Adrenal gland (tissue), 12 donors: ENCODE results near the gene ADAM33. TPM values are rescaled to one million over a fixed set of nuclear protein-coding genes. Genes with fewer than 3 reads are reported as not detected.
A peak's percentile ranks its signal among the peaks of the same experiment; 100 is the strongest.

Experiments used
- DNase-seq, 7 donors: peaks; one replicate each; pipeline ENCODE4 v3.0.0-alpha.2; 2019 to 2020
- H3K27ac ChIP-seq, 5 donors: fragments of 200-600 bp; sonication (generic) in 4 of 5; 1 replicate in 3 of 5; 2 replicates in 2 of 5; pipeline versions ENCODE4 v1.5.1 to v1.8.0; 2016 to 2020; ENCODE audit warnings: mild to moderate bottlenecking in 1 of 5
- H3K27me3 ChIP-seq: fragments of 200-600 bp; 2 replicates; pipeline ENCODE4 v1.8.0; 2021
- H3K36me3 ChIP-seq, 2 donors: fragments of 200-600 bp; replicated peaks in 1 of 2; 1 replicate in 1 of 2; 2 replicates in 1 of 2; pipeline versions ENCODE4 v1.5.1 to v1.8.0; 2018 to 2022
- H3K4me1 ChIP-seq, 2 donors: fragments of 200-600 bp; replicated peaks in 1 of 2; 1 replicate in 1 of 2; 2 replicates in 1 of 2; pipeline versions ENCODE4 v1.5.1 to v1.8.0; 2018 to 2021
- H3K4me3 ChIP-seq, 4 donors: fragments of 200-600 bp; sonication (generic) in 3 of 4; one replicate each; pipeline ENCODE4 v1.5.1; 2016 to 2018
- H3K9me3 ChIP-seq, 3 donors: fragments of 200-600 bp; sonication (generic) in 1 of 3; replicated peaks in 1 of 3; 1 replicate in 2 of 3; 2 replicates in 1 of 3; pipeline versions ENCODE4 v1.5.1 to v1.8.0; 2016 to 2021
- CTCF ChIP-seq, 6 experiments: fragments of 450-650 bp in 4 of 6; fragments of 200-600 bp in 2 of 6; sonication (generic) in 1 of 6; IDR thresholded peaks; 1 replicate in 5 of 6; 2 replicates in 1 of 6; pipeline versions ENCODE4 v1.5.1 to v1.8.0; 2016 to 2021; ENCODE audit warnings: antibody characterized with exemption in 6 of 6, mild to moderate bottlenecking in 2 of 6, moderate library complexity in 1 of 6
- POLR2A ChIP-seq, 2 donors: fragments of 450-650 bp; IDR thresholded peaks; one replicate each; pipeline ENCODE4 v1.6.1; 2017; ENCODE audit warnings: antibody characterized with exemption in 2 of 2, mild to moderate bottlenecking in 2 of 2, moderate library complexity in 1 of 2
- WGBS, 4 donors: extraction: QIAGEN DNeasy Blood & Tissue Kit in 2 of 4; methylation state at CpG; one replicate each; pipeline versions ENCODE4 v1.1.5 to v1.1.7; 2013 to 2017; 5-methylcytosine and 5-hydroxymethylcytosine counted together
- intact Hi-C, 2 donors: fragments of 100-400 bp; cut with DNase I; formaldehyde crosslinking; loops; one replicate each; pipeline versions ENCODE4 v1.14.1 to v1.15.0; 2022 to 2023
- polyA plus RNA-seq, 3 donors: library from polyadenylated mRNA; stranded (reverse); fragments of 200-250 nt in 2 of 3; fragments of 350-450 nt in 1 of 3; fragmentation: Illumina TruSeq in 1 of 3; extraction: RNeasy Lipid Tissue Mini Kit (QIAGEN cat#74804) in 1 of 3; gene quantifications; one replicate each; pipeline ENCODE4 v1.2.3, GENCODE V29; 2013 to 2014
- total RNA-seq, 9 donors: library from RNA; depleted of rRNA in 4 of 9; stranded (reverse); fragments of >200 nt in 4 of 9; fragments of 120-200 nt in 1 of 9; fragmentation: NEBNext Ultra II Directional in 1 of 9; extraction: Animal tissue kit (Norgen Biotek cat#: 25700) in 1 of 9; gene quantifications; one replicate each; pipeline versions ENCODE4 v1.1.0 to v1.2.4, GENCODE V29; 2013 to 2023
- donor health status: healthy with polysubstance abuse.
- donor health status: Bipolar disorder and iron deficiency.
- donor health status: DM: yes; HTN: yes; CAD: no.
- donor health status: DM: no; HTN: no; CAD: no.
- donor health status: DM: no; HTN: no; CAD: no.
- donor health status: DM: yes; HTN: yes; CAD: no.

ADAM33 gene
- total and polyA plus RNA-seq, 12 donors, result 0.42 to 65.0 (median 2.0) TPM

DNA sequence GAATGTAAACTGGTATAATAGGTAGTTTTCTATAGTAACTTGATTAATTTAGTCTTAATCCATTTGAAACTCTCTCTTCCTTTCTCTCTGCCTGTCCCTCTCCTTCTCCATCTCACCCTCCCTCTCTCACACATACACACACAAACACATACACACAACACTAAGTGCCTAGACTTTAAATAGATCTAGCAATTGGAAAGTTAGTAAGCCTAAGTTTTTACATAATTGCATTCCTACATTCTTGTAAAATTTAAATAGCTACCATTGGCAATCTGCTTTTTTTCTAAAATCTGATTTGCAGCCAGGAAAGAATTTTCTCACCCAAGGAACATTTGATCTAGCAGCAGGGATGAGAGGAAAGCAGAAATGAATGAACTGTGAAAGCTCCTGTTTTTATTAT is 34.3 kb downstream of the ADAM33 start:
- no peaks in the 10 kb centered on the region for H3K9me3 ChIP-seq
- no peak for DNase-seq
- H3K4me3 ChIP-seq, result no peak overlapping the region
- H3K4me1 ChIP-seq, result no peaks in the 10 kb centered on the region
- H3K27me3 ChIP-seq, result no peaks in the 10 kb centered on the region
- H3K27ac ChIP-seq, result no peak overlapping the region
- peaks cover 0 to 47% of the 10 kb centered on the region in 2 donors for H3K36me3 ChIP-seq
- intact Hi-C loops, result no loop called here
- TF ChIP-seq POLR2A (IDR thresholded peaks at IDR 0.05) (no peak), CTCF (IDR thresholded peaks at IDR 0.05) (no peak)

DNA sequence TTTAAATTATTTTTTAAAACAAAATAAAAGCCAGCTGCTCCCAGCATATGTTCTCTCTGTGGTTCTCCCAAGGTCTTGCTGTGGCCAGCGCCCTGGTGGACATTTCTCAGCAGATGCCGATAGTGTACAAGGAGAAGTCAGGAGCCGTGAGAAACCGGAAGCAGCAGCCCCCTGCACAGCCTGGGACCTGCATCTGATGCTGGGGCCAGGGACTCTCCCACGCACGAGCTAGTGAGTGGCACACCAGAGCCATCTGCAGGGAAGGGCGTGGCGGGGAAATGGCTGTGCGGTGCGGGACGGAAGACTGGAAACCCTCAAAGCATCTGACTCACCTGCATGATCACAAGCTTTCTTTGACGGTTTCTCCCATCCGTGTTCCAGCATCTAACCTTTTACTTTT is 35.2 kb downstream of the ADAM33 start:
- peaks cover 0 to 47% of the 10 kb centered on the region in 2 donors for H3K36me3 ChIP-seq

GRCh38 chr20:3646067-3646440 is 35.8 kb downstream of the ADAM33 start:
- Histone ChIP-seq H3K4me1 (no peaks in the 10 kb centered on the region), H3K36me3 (peaks cover 0 to 47% of the 10 kb centered on the region in 2 donors), H3K27me3 (no peaks in the 10 kb centered on the region), H3K9me3 (no peaks in the 10 kb centered on the region), H3K27ac (no peak overlapping the region), H3K4me3 (no peak overlapping the region)
- DNase-seq, result no peak
- no peak for TF ChIP-seq CTCF (IDR thresholded peaks at IDR 0.05)
- TF ChIP-seq POLR2A (IDR thresholded peaks at IDR 0.05), result no peak
- intact Hi-C loops, result no loop called here
- WGBS, 4 donors, result 84 to 95% (median 89%) methylated on average over 5 of the region's 5 CpGs

More for the DNA sequence above, 35.2 kb downstream of the ADAM33 start:
- no peak overlapping the region for H3K4me3 ChIP-seq
- H3K9me3 ChIP-seq, result no peaks in the 10 kb centered on the region
- DNase-seq, result peak in 1 of 7 donors; percentile 46
- intact Hi-C loops, result no loop called here
- H3K27ac ChIP-seq, result no peak overlapping the region
- H3K27me3 ChIP-seq, result no peaks in the 10 kb centered on the region
- no peaks in the 10 kb centered on the region for H3K4me1 ChIP-seq
- TF ChIP-seq CTCF (IDR thresholded peaks at IDR 0.05), result no peak
- TF ChIP-seq POLR2A (IDR thresholded peaks at IDR 0.05), result no peak
- WGBS, 4 donors, result 83 to 94% (median 89%) methylated on average over 13 of the region's 13 CpGs

- no peak overlapping the region for H3K27ac ChIP-seq
- no peak overlapping the region for H3K4me3 ChIP-seq
- TF ChIP-seq POLR2A (IDR thresholded peaks at IDR 0.05) (no peak), CTCF (IDR thresholded peaks at IDR 0.05) (no peak)
- intact Hi-C loops, result no loop called here
- DNase-seq, result peak in 1 of 7 donors; percentile 39
- peaks cover 0 to 47% of the 10 kb centered on the region in 2 donors for H3K36me3 ChIP-seq
- 96 to 97% (median 96%) methylated on average over 15 to 20 of the region's 20 CpGs for WGBS, 4 donors
- H3K9me3 ChIP-seq, result no peaks in the 10 kb centered on the region
- H3K27me3 ChIP-seq, result no peaks in the 10 kb centered on the region
- no peaks in the 10 kb centered on the region for H3K4me1 ChIP-seq
These were observed 36.3 kb downstream of the ADAM33 start for GRCh38 chr20:3645309-3646066.
